WI38 (cell line): ENCODE measurements around the gene PEAK1.

ENCODE experiments used
- H3K4me3 ChIP-seq: 2 replicates; pipeline ENCODE4 v1.5.1; 2011; ENCODE audit warnings: low read depth, mild to moderate bottlenecking, control low read depth, low read length
- TF ChIP-seq, protein P1 (sequence below): IDR thresholded peaks from 2 replicates; pipeline ENCODE4 v1.5.1; 2012; ENCODE audit warnings: low read depth, mild to moderate bottlenecking, control low read depth, low read length

PEAK1 gene

DNA sequence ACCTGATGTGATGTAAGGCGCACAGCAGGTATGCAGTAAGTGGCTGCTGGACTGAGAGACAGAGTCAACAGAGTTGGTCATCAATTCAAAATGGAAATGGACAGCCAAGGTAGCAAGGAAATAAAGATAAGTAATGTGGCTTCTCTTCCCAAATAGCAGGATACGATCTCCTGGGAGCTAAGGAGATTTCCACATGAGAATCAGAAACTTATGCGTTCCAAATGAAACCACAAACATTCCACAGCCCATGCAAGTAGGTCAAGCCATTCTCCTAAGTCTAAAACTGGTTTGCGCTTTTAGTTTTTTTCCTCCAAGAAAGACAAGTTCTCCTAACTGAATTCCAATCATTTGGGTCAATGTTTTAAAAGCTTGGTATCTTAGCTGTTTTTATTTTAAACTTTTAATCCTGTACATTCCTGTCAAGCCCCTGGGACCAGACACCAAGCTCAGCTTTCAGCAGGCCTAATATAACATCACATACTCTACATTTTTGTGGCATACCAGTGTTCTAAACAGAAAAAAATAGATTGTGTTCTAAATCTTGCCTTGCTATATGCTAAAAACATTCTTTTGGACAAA lies 275.3 kb downstream of the PEAK1 start:
- TF ChIP-seq, protein P1, sequence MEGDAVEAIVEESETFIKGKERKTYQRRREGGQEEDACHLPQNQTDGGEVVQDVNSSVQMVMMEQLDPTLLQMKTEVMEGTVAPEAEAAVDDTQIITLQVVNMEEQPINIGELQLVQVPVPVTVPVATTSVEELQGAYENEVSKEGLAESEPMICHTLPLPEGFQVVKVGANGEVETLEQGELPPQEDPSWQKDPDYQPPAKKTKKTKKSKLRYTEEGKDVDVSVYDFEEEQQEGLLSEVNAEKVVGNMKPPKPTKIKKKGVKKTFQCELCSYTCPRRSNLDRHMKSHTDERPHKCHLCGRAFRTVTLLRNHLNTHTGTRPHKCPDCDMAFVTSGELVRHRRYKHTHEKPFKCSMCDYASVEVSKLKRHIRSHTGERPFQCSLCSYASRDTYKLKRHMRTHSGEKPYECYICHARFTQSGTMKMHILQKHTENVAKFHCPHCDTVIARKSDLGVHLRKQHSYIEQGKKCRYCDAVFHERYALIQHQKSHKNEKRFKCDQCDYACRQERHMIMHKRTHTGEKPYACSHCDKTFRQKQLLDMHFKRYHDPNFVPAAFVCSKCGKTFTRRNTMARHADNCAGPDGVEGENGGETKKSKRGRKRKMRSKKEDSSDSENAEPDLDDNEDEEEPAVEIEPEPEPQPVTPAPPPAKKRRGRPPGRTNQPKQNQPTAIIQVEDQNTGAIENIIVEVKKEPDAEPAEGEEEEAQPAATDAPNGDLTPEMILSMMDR, result no peak
- H3K4me3 ChIP-seq, result peak overlapping the region; percentile 23

DNA sequence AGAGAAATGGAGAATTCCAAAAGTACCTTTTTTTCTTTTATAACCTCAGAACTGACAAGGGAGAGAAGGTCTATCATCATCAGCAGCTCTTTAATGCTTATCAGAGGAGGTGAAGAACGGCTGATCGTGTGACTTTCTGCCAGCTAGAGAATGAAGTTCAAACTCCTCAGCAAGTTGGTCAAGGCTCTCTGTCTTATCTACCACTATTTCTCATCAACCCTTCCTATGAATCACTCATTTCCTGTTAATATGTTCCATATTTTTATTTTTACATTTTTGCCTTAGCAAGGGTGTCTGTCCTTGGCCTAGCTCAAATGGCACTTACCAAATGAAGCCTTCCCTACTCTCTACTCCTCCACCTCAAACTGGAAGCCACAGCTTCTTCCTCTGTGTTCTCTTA lies 275.9 kb downstream of the PEAK1 start:
- peak overlapping the region; percentile 23 for H3K4me3 ChIP-seq
- TF ChIP-seq, protein P1, result no peak

DNA sequence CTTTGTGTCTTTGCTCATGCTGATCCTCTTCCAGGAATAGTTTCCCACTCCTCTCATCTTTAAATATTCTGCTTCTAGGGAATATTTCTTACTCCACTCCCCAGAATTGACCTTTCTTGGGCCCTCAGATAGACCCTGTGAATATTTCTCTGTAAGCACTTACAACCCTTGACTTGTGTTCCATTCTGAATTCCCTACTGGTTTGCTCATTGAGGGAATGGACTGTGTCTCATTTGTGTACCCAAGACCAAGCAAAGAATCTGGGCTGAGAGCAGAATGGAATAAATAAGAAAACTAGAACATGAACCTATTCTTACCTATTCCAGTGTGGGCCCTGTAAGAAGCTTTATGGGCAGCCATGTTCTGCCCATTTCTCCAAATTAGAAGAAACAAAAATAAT lies 276.3 kb downstream of the PEAK1 start:
- no peak overlapping the region for H3K4me3 ChIP-seq
- TF ChIP-seq, protein P1, result no peak

GRCh38 chr15:77143191-77143590 lies 276.7 kb downstream of the PEAK1 start:
- H3K4me3 ChIP-seq, result no peak overlapping the region

DNA sequence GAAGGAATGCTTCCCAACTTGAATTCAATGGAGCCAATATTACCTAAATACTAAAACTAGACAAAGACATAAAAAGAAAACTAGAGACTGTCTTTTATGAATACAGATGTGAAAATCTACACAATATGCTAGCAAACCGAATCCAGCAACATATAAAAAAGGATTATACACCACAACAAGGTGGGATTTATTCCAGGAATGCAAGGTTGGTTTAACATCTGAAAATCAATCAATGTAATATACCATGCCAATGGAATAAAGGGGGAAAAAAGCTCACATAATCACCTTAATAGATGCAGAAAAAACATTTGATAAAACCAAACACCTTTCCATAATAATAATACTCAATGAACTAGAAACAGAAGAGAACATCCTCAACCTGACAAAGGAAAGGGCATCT lies 279.7 kb downstream of the PEAK1 start:
- TF ChIP-seq, protein P1, result no peak
- no peak overlapping the region for H3K4me3 ChIP-seq

More at GRCh38 chr15:77143191-77143590, 276.7 kb downstream of the PEAK1 start:
- TF ChIP-seq, protein P1, result no peak

DNA sequence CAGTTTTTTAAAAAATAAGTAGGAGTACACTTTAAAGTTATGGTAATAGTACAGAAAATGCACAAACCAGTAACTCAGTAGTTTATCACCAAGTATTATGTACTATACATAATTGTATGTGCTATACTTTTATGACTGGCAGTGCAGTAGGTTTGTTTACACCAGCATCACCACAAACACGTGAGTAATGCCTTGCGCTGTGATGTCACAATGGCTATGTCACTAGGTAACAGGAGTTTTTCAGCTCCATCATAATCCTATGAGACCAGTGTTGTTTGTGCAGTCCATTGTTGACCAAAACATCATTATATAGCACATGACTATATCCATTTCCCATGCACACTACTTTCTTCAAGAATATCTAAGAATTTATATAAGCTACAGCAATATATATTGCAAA lies 280.6 kb downstream of the PEAK1 start:
- no peak overlapping the region for H3K4me3 ChIP-seq
- TF ChIP-seq, protein P1, result no peak

DNA sequence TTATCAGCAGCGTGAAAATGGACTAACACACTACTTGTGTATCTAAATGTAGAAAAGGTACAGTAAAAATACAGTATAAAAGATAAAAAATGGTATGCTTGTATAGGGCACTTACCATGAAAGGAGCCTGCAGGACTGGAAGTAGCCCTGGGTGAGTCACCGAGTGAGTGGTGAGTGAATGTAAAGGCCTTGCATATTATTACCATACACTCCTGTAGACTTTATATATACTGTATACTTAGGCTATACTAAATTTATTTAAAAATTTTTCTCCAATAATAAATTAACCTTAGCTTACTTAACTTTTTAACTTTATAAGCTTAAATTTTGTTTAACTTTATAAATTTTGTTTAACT lies 281.8 kb downstream of the PEAK1 start:
- H3K4me3 ChIP-seq, result no peak overlapping the region

More for the DNA sequence above, 281.8 kb downstream of the PEAK1 start:
- TF ChIP-seq, protein P1, result no peak
